H1 (cell line): ENCODE data around the gene TBC1D25. TPM values are rescaled to one million over a fixed set of nuclear protein-coding genes. Genes with fewer than 3 reads are reported as not detected.

Experiments
- CTCF ChIA-PET: fragments of 300-600 bp; sonication (Branson Sonifier 250); formaldehyde crosslinking; loops from one replicate; lab custom pipeline; 2021; ENCODE audit not compliant: partially characterized antibody; lab: Charles Lee
- POLR2A ChIA-PET: fragments of 300-600 bp; sonication (Branson Sonifier 250); formaldehyde crosslinking; loops from one replicate; lab custom pipeline; 2021; ENCODE audit warnings: inconsistent platforms; ENCODE audit not compliant: partially characterized antibody; lab: Charles Lee
- DNase-seq, 2 experiments: peaks; one replicate each; pipeline versions ENCODE4 v3.0.0 to v3.0.0-alpha.2; 2010 to 2022; ENCODE audit warnings: low spot score in 2 of 2, low read depth in 1 of 2, mixed read lengths in 1 of 2
- FAIRE-seq: peaks from 2 replicates; lab custom pipeline; 2011; peaks lifted over from hg19 to GRCh38; lab: Jason Lieb, UNC
- H2AFZ ChIP-seq: 2 replicates; pipeline ENCODE4 v1.8.1; 2012; ENCODE audit warnings: low read length, inconsistent platforms
- H2AK5ac ChIP-seq: 2 replicates; pipeline ENCODE4 v1.6.1; 2013; ENCODE audit warnings: low read depth, low read length
- H2BK120ac ChIP-seq: replicated peaks from 2 replicates; pipeline ENCODE3; 2013; ENCODE audit warnings: low read depth, low read length, inconsistent platforms
- H2BK12ac ChIP-seq: 2 replicates; pipeline ENCODE4 v1.6.1; 2013; ENCODE audit warnings: low read depth, low read length
- H2BK15ac ChIP-seq: 2 replicates; pipeline ENCODE4 v1.6.1; 2013; ENCODE audit warnings: low read length
- H2BK20ac ChIP-seq: 2 replicates; pipeline ENCODE4 v1.6.1; 2013; ENCODE audit warnings: low read length
- H2BK5ac ChIP-seq: 2 replicates; pipeline ENCODE4 v1.6.1; 2013; ENCODE audit warnings: low read depth, low read length
- H3K14ac ChIP-seq: 2 replicates; pipeline ENCODE4 v1.6.1; 2013; ENCODE audit warnings: inconsistent platforms; ENCODE audit not compliant: insufficient read length
- H3K18ac ChIP-seq: 2 replicates; pipeline ENCODE4 v1.6.1; 2013; ENCODE audit warnings: low read length; ENCODE audit errors: extremely low read depth
- H3K23ac ChIP-seq: 2 replicates; pipeline ENCODE4 v1.6.1; 2013; ENCODE audit warnings: inconsistent platforms; ENCODE audit not compliant: insufficient read length
- H3K23me2 ChIP-seq: 2 replicates; pipeline ENCODE4 v1.6.1; 2013; ENCODE audit warnings: low read depth, low read length
- H3K27ac ChIP-seq: 2 replicates; pipeline ENCODE4 v1.6.1; 2011; ENCODE audit warnings: low read depth, low read length, inconsistent platforms
- H3K27me3 ChIP-seq, 4 experiments: replicated peaks in 1 of 4; 1 replicate in 1 of 4; 2 replicates in 3 of 4; pipeline versions ENCODE4 v1.6.1 to v1.8.1; 2011 to 2013; ENCODE audit warnings: low read length in 3 of 4, mild to moderate bottlenecking in 3 of 4, inconsistent platforms in 2 of 4, mixed read lengths in 2 of 4, moderate library complexity in 1 of 4; ENCODE audit not compliant: control insufficient read depth in 3 of 4, insufficient read depth in 3 of 4; ENCODE audit errors: extremely low read depth in 1 of 4
- H3K36me3 ChIP-seq, 4 experiments: 2 replicates each; pipeline versions ENCODE4 v1.6.1 to v1.8.1; 2011 to 2013; ENCODE audit warnings: mild to moderate bottlenecking in 4 of 4, low read length in 3 of 4, moderate library complexity in 2 of 4, control low read depth in 1 of 4, inconsistent platforms in 1 of 4; ENCODE audit not compliant: insufficient read depth in 4 of 4, control insufficient read depth in 2 of 4
- H3K4ac ChIP-seq: replicated peaks from 2 replicates; pipeline ENCODE3; 2013; ENCODE audit warnings: low read length, low read depth, mixed read lengths, inconsistent platforms; ENCODE audit not compliant: insufficient read length
- H3K4me1 ChIP-seq, 4 experiments: replicated peaks in 1 of 4; 1 replicate in 1 of 4; 2 replicates in 3 of 4; pipeline versions ENCODE4 v1.6.1 to v1.8.1; 2011 to 2013; ENCODE audit warnings: low read length in 3 of 4, inconsistent platforms in 2 of 4, mixed read lengths in 1 of 4; ENCODE audit not compliant: insufficient read depth in 4 of 4, control insufficient read depth in 3 of 4
- H3K4me2 ChIP-seq, 2 experiments: 2 replicates each; pipeline versions ENCODE4 v1.6.1 to v1.8.1; 2011 to 2013; ENCODE audit warnings: low read depth in 2 of 2, low read length in 2 of 2, control low read depth in 1 of 2, inconsistent platforms in 1 of 2, mild to moderate bottlenecking in 1 of 2; ENCODE audit not compliant: insufficient read depth in 1 of 2
- H3K4me3 ChIP-seq, 4 experiments: fragments of 200-600, 300-600 bp in 1 of 4; sonication (generic), shearing (Covaris generic), sonication (Bioruptor Twin) in 1 of 4; 2 replicates each; pipeline versions ENCODE4 v1.5.1 to v1.8.1; 2011 to 2016; ENCODE audit warnings: low read length in 4 of 4, low read depth in 3 of 4, control low read depth in 2 of 4, inconsistent platforms in 2 of 4, mild to moderate bottlenecking in 2 of 4, mixed read lengths in 1 of 4, moderate library complexity in 1 of 4; ENCODE audit not compliant: insufficient read depth in 2 of 4; ENCODE audit errors: extremely low read depth in 1 of 4
- H3K56ac ChIP-seq: replicated peaks from 2 replicates; pipeline ENCODE3; 2013; ENCODE audit warnings: low read depth, mild to moderate bottlenecking, mixed read lengths, low read length, inconsistent platforms; ENCODE audit not compliant: insufficient read length
- H3K79me1 ChIP-seq: 2 replicates; pipeline ENCODE4 v1.6.1; 2013; ENCODE audit warnings: low read depth, low read length, control low read depth
- H3K79me2 ChIP-seq, 2 experiments: 2 replicates each; pipeline versions ENCODE4 v1.6.1 to v1.8.1; 2012 to 2013; ENCODE audit warnings: low read length in 2 of 2, mild to moderate bottlenecking in 2 of 2, inconsistent platforms in 1 of 2; ENCODE audit not compliant: insufficient read depth in 2 of 2, control insufficient read depth in 1 of 2
- H3K9ac ChIP-seq, 4 experiments: replicated peaks in 1 of 4; 1 replicate in 1 of 4; 2 replicates in 3 of 4; pipeline versions ENCODE4 v1.6.1 to v1.8.1; 2011 to 2013; ENCODE audit warnings: low read depth in 3 of 4, low read length in 3 of 4, control low read depth in 2 of 4, mild to moderate bottlenecking in 2 of 4, moderate library complexity in 2 of 4, inconsistent platforms in 1 of 4; ENCODE audit errors: extremely low read depth in 1 of 4
- H3K9me3 ChIP-seq, 2 experiments: 2 replicates each; pipeline versions ENCODE4 v1.6.1 to v1.8.1; 2012 to 2013; ENCODE audit warnings: mild to moderate bottlenecking in 2 of 2, moderate library complexity in 2 of 2, control low read depth in 1 of 2, inconsistent platforms in 1 of 2, low read depth in 1 of 2, low read length in 1 of 2, mixed read lengths in 1 of 2; ENCODE audit not compliant: insufficient read depth in 2 of 2
- H4K20me1 ChIP-seq, 2 experiments: replicated peaks in 1 of 2; 2 replicates each; pipeline versions ENCODE3 to v1.8.1; 2011 to 2013; ENCODE audit warnings: inconsistent platforms in 2 of 2, low read length in 2 of 2, mild to moderate bottlenecking in 1 of 2; ENCODE audit not compliant: insufficient read depth in 2 of 2, control insufficient read depth in 1 of 2
- H4K5ac ChIP-seq: 2 replicates; pipeline ENCODE4 v1.6.1; 2013; ENCODE audit warnings: low read length, low read depth, mixed read lengths, inconsistent platforms; ENCODE audit not compliant: insufficient read length
- H4K8ac ChIP-seq: 2 replicates; pipeline ENCODE4 v1.8.0; 2013; ENCODE audit warnings: mild to moderate bottlenecking, moderate library complexity, low read length, inconsistent platforms; ENCODE audit not compliant: insufficient read depth; ENCODE audit errors: extremely low read depth
- H4K91ac ChIP-seq: replicated peaks from 2 replicates; pipeline ENCODE3; 2013; ENCODE audit warnings: low read length, mixed read lengths, inconsistent platforms; ENCODE audit not compliant: insufficient read length
- CTCF ChIP-seq, 3 experiments: IDR thresholded peaks; 1 replicate in 2 of 3; 2 replicates in 1 of 3; pipeline versions ENCODE4 v1.5.1 to v1.6.1; 2011; ENCODE audit warnings: low read length in 3 of 3, mild to moderate bottlenecking in 3 of 3, inconsistent platforms in 2 of 3, low read depth in 1 of 3, moderate library complexity in 1 of 3; ENCODE audit not compliant: insufficient read depth in 1 of 3; ENCODE audit errors: control extremely low read depth in 1 of 3
- JUN ChIP-seq: IDR thresholded peaks from 2 replicates; pipeline ENCODE4 v1.6.1; 2011; ENCODE audit warnings: low read depth, mild to moderate bottlenecking, improper control_type of control experiment, low read length
- MAFK ChIP-seq: IDR thresholded peaks from 2 replicates; pipeline ENCODE4 v1.6.1; 2012; ENCODE audit warnings: low read depth, mild to moderate bottlenecking, improper control_type of control experiment, low read length
- MAX ChIP-seq: IDR thresholded peaks from 2 replicates; pipeline ENCODE4 v1.6.1; 2012; ENCODE audit warnings: inconsistent platforms
- SIRT6 ChIP-seq: IDR thresholded peaks from one replicate; pipeline ENCODE4 v1.7.1; 2012; ENCODE audit warnings: low read length, inconsistent platforms
- WGBS, 2 experiments: shearing (Covaris generic) in 1 of 2; methylation state at CpG; one replicate each; pipeline versions ENCODE4 v1.1.6 to v1.1.7; 2013 to 2015; ENCODE audit warnings: low lambda C conversion rate in 2 of 2, mixed read lengths in 2 of 2, inconsistent platforms in 1 of 2, low coverage in 1 of 2, missing lambda C conversion rate in 1 of 2; ENCODE audit not compliant: insufficient replicate concordance in 2 of 2, insufficient coverage in 1 of 2, insufficient read length in 1 of 2; ENCODE audit errors: extremely low coverage in 1 of 2, missing lambda C conversion rate in 1 of 2; 5-methylcytosine and 5-hydroxymethylcytosine counted together
- polyA plus RNA-seq, 7 experiments: library from polyadenylated mRNA; depleted of rRNA in 3 of 7; stranded (reverse) in 5 of 7; unstranded in 2 of 7; fragments of >200 nt in 5 of 7; fragments of 200-250 nt in 2 of 7; gene quantifications; 1 replicate in 5 of 7; 2 replicates in 1 of 7; 4 replicates in 1 of 7; pipeline versions ENCODE4 v1.2.1 to v1.2.3, GENCODE V29; 2011 to 2013; ENCODE audit warnings: missing spikeins in 2 of 7, mixed read lengths in 2 of 7
- total RNA-seq: library from RNA; stranded (reverse); fragmentation: NEBNext Ultra II Directional; extraction: Animal tissue kit (Norgen Biotek cat#: 25700); gene quantifications from 2 replicates; pipeline ENCODE4 v1.2.1, GENCODE V29; 2021

The TBC1D25 gene
- total and polyA plus RNA-seq, 2 of the 8 experiments (the other 6 are each of a cell fraction or from before 2014, with no cell fraction given), result 6.5 to 6.8 TPM

- Histone ChIP-seq H2AFZ (no peak overlapping the region), H3K18ac (no peak overlapping the region), H3K4me3 (peak overlapping the region in 3 of 4 experiments; percentile 81 to 96 (median 86); a peak in 5 of 8 replicates), H2BK15ac (no peak overlapping the region), H3K4me1 (peaks cover 0 to 5% (median 0%) of the 10 kb centered on the region in 4 experiments; a peak in 5 of 7 replicates), H2BK20ac (no peak overlapping the region), H3K4ac (no peak overlapping the region), H3K27me3 (no peaks in the 10 kb centered on the region), H3K23ac (no peak overlapping the region), H2AK5ac (no peak overlapping the region), H3K4me2 (peak overlapping the region; percentile 72 to 80), H3K9me3 (no peaks in the 10 kb centered on the region), H4K5ac (no peak overlapping the region), H3K56ac (no peak overlapping the region), H4K20me1 (no peaks in the 10 kb centered on the region), H3K79me1 (peaks cover 7% of the 10 kb centered on the region), H3K23me2 (peaks cover 4% of the 10 kb centered on the region; the same call in 1 of the 2 replicates), H3K9ac (peak overlapping the region in 2 of 4 experiments; percentile 13 to 99; a peak in 3 of 7 replicates), H3K14ac (no peak overlapping the region), H4K91ac (no peak overlapping the region), H3K79me2 (peaks cover 0 to 17% of the 10 kb centered on the region in 2 experiments; a peak in 2 of 4 replicates), H4K8ac (peak overlapping the region; percentile 25), H3K27ac (no peak overlapping the region; the same call in 1 of the 2 replicates), H3K36me3 (peaks cover 16 to 39% (median 27%) of the 10 kb centered on the region in 4 experiments), H2BK5ac (no peak overlapping the region; the same call in 1 of the 2 replicates), H2BK12ac (no peak overlapping the region), H2BK120ac (no peak overlapping the region)
- DNase-seq (no peak), FAIRE-seq (no peak)
- WGBS, 2 experiments, result 97% methylated on average over 11 of the region's 13 CpGs; no CpG with 5 or more reads in 1 of the 2 experiments
- TF ChIP-seq MAFK (no peak), JUN (no peak), SIRT6 (no peak), MAX (no peak), CTCF (IDR thresholded peaks at IDR 0.05; ENCODE audit: control extremely low read depth in 1 of 3, insufficient read depth in 1 of 3, low read depth in 1 of 3, low read length in 3 of 3) (no peak)
- ChIA-PET CTCF (no interaction called here), POLR2A (interaction anchor here (0.8 to 2.9 kb wide), 7 partner anchors 10 to 46 kb away, joined by 3 to 17 read pairs (median 5); partner anchors contain the start of gene TBC1D25)
Measured at GRCh38 chrX:48575642-48576041, 36.1 kb downstream of the TBC1D25 start.
